Neutrophil (primary cell): Measurements from ENCODE around the gene MIF4GD.

Experiments
- H3K27ac ChIP-seq: fragments of 200-600 bp; sonication (generic); 2 replicates; pipeline ENCODE4 v1.5.1; 2016; ENCODE audit warnings: mild to moderate bottlenecking, moderate library complexity
- H3K27me3 ChIP-seq: fragments of 200-600 bp; sonication (generic); 2 replicates; pipeline ENCODE4 v1.6.0; 2016; ENCODE audit warnings: mild to moderate bottlenecking
- H3K36me3 ChIP-seq: fragments of 200-600 bp; sonication (generic); 2 replicates; pipeline ENCODE4 v1.5.1; 2017
- H3K4me1 ChIP-seq, 2 experiments: fragments of 200-600 bp in 1 of 2; sonication (generic) in 1 of 2; 1 replicate in 1 of 2; 2 replicates in 1 of 2; pipeline versions ENCODE4 v1.5.1 to v1.6.1; 2013 to 2016; ENCODE audit warnings: low read depth in 1 of 2, low read length in 1 of 2, mild to moderate bottlenecking in 1 of 2, moderate library complexity in 1 of 2; ENCODE audit not compliant: control insufficient read depth in 1 of 2, insufficient read depth in 1 of 2
- H3K4me3 ChIP-seq, 2 experiments: fragments of 200-600 bp in 1 of 2; sonication (generic) in 1 of 2; 1 replicate in 1 of 2; 2 replicates in 1 of 2; pipeline ENCODE4 v1.5.1; 2013 to 2016; ENCODE audit warnings: low read depth in 1 of 2, low read length in 1 of 2, mild to moderate bottlenecking in 1 of 2, moderate library complexity in 1 of 2
- H3K9me3 ChIP-seq: fragments of 200-600 bp; sonication (generic); 2 replicates; pipeline ENCODE4 v1.5.1; 2016
- CTCF ChIP-seq: fragments of 200-600 bp; sonication (generic); IDR thresholded peaks from 2 replicates; pipeline ENCODE4 v1.5.1; 2016; ENCODE audit warnings: antibody characterized with exemption

MIF4GD gene

DNA sequence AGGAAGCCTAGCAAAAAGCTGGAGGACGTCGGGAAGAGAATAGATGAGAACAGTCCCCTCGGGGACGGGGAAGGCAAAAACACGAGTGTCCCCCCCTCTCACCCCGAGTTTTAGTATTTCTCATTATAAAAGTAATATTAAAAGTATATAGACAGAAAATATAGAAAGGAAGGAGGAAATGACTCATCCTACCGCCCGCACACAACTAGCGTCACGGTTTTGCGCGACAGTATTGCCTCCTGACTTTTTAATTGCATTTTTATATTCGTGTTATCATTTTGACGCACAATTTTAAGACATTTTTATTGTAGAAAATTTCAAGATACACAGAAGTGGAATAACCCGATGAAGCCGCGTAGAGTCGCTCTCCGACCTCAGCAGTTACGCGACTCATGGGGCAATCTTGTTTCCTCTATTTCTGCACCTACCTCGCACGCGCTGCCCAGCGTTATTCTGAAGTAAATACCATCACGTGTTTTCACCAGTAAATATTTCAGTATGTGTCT, 18.9 kb upstream of the MIF4GD start:
- Histone ChIP-seq H3K4me1 (peaks cover 25 to 36% of the 10 kb centered on the region in 2 experiments), H3K4me3 (peak overlapping the region; percentile 79 to 98), H3K9me3 (no peaks in the 10 kb centered on the region), H3K36me3 (peaks cover 5% of the 10 kb centered on the region), H3K27ac (peak overlapping the region; percentile 95), H3K27me3 (no peaks in the 10 kb centered on the region)
- peak; percentile 75 for TF ChIP-seq CTCF

DNA sequence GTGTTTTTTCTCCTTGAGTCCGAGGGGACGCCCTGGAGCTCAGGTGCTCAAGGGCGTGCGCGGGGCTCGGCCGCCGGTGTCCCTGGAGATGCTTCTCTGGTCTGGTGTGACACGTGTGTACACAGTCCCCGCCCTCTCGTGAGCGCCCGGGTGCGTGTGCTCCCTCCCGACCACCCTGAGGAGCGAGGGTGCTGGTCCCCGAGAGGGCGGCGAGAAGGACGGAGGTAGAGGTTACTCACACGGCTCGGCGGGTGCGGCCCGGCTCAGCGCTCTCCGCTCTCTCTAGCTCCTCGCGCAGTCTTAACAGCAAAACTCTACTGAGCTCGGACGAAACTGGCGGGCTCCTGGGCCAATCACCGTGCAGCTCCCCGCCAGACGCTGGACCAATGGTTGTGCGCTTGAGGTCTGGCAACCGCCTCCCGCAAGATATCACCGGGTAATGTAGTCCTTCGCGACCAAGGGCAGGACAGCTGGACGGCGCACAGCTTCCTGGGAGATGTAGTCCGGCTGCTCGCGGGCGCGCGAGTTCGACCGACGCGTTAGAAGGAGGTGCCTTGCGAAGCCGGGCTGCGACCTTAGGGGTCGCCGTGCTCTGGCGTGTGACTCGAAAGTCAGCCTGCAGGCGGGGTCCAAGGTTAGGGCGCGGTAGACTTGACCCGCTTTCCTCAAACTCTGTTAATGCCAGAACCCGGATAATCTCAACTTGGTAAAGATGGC, 18.2 kb upstream of the MIF4GD start, which contains the start of gene SLC25A19:
Gene SLC25A19, minus strand, starts transcription at position 319 of the 717 bp plus-strand sequence. CDS start 2,669 bp downstream, outside the sequence.
- H3K36me3 ChIP-seq = peaks cover 5% of the 10 kb centered on the region
- H3K9me3 ChIP-seq = no peaks in the 10 kb centered on the region
- H3K4me1 ChIP-seq = peaks cover 19 to 30% of the 10 kb centered on the region in 2 experiments
- H3K27me3 ChIP-seq = no peaks in the 10 kb centered on the region
- H3K4me3 ChIP-seq = peak within 1 kb of the TSS; percentile 79 to 98
- no peak for TF ChIP-seq CTCF
- peak within 1 kb of the TSS; percentile 95 for H3K27ac ChIP-seq

GRCh38 chr17:75288770-75289114, 17.7 kb upstream of the MIF4GD start:
- peaks cover 17 to 25% of the 10 kb centered on the region in 2 experiments for H3K4me1 ChIP-seq
- peaks cover 5% of the 10 kb centered on the region for H3K36me3 ChIP-seq
- H3K9me3 ChIP-seq = no peaks in the 10 kb centered on the region
- H3K27me3 ChIP-seq = no peaks in the 10 kb centered on the region
- no peak for TF ChIP-seq CTCF
- H3K4me3 ChIP-seq = peak overlapping the region; percentile 79 to 98
- H3K27ac ChIP-seq = peak overlapping the region; percentile 95

DNA sequence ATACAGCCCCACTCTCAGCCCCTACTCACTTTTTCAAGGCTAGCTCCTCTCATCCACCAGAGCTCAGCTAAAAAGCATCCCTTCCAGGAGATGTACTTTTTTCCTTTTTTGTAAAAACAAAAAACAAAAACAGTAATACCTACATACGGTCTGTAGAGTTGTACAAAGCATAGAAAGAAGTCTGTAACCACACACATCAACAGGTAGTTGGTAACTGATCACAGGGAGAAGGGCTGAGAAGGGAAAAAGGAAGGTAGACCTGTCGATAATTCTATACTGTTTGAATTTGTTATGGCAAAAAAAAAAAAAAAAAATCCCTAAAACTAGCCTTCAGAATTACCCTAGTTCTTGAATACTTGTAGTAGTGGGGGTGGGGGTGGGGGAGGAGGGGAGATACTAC, 17.3 kb upstream of the MIF4GD start:
- Histone ChIP-seq H3K4me3 (no peak overlapping the region), H3K36me3 (peaks cover 5% of the 10 kb centered on the region), H3K4me1 (peaks cover 17 to 25% of the 10 kb centered on the region in 2 experiments), H3K27ac (peak overlapping the region; percentile 95), H3K27me3 (no peaks in the 10 kb centered on the region), H3K9me3 (no peaks in the 10 kb centered on the region)
- no peak for TF ChIP-seq CTCF

- H3K27ac ChIP-seq = no peak overlapping the region
- no peaks in the 10 kb centered on the region for H3K9me3 ChIP-seq
- TF ChIP-seq CTCF = no peak
- peaks cover 15 to 17% of the 10 kb centered on the region in 2 experiments for H3K4me1 ChIP-seq
- H3K36me3 ChIP-seq = peaks cover 5% of the 10 kb centered on the region
- H3K27me3 ChIP-seq = no peaks in the 10 kb centered on the region
- no peak overlapping the region for H3K4me3 ChIP-seq
Observed at GRCh38 chr17:75287221-75287620, 16.2 kb upstream of the MIF4GD start.
